SK-N-SH (cell line): ENCODE data around the gene POU2AF2. TPM values are rescaled to one million over a fixed set of nuclear protein-coding genes. Genes with fewer than 3 reads are reported as not detected.

Experiments used
- CTCF ChIA-PET: fragments of 300-600, 350-600 bp; formaldehyde crosslinking; extraction: SDS; loops from one replicate; lab custom pipeline; 2021; lab: Yijun Ruan, JAX
- POLR2A ChIA-PET: fragments of 350-600 bp; sonication (Branson Sonifier 250); formaldehyde crosslinking; extraction: SDS; loops from one replicate; lab custom pipeline; 2020; ENCODE audit warnings: antibody characterized with exemption, inconsistent platforms; lab: Yijun Ruan, JAX
- DNase-seq: peaks from one replicate; pipeline ENCODE4 v3.0.0; 2012
- H2AFZ ChIP-seq: fragments of 200-600 bp; sonication (generic); 2 replicates; pipeline ENCODE4 v1.8.1; 2016; ENCODE audit warnings: antibody characterized with exemption, mild to moderate bottlenecking, low read depth
- H3F3A ChIP-seq: fragments of 200-600 bp; sonication (generic); replicated peaks from 2 replicates; pipeline ENCODE3; 2016; ENCODE audit warnings: antibody characterized with exemption, mild to moderate bottlenecking; ENCODE audit not compliant: insufficient read depth
- H3K27ac ChIP-seq, 2 experiments: fragments of 200-500 bp in 1 of 2; fragments of 200-600 bp in 1 of 2; sonication (Bioruptor generic) in 1 of 2; sonication (generic), shearing (Covaris generic) in 1 of 2; 2 replicates each; pipeline versions ENCODE4 v1.5.1 to v1.6.1; 2014 to 2016; ENCODE audit warnings: low read depth in 2 of 2, inconsistent platforms in 1 of 2, low read length in 1 of 2, mild to moderate bottlenecking in 1 of 2, mixed read lengths in 1 of 2
- H3K27me3 ChIP-seq: fragments of 200-600 bp; sonication (generic), shearing (Covaris generic); 2 replicates; pipeline ENCODE4 v1.6.1; 2016; ENCODE audit warnings: mixed run types; ENCODE audit not compliant: insufficient read depth
- H3K36me3 ChIP-seq, 2 experiments: fragments of 200-500 bp in 1 of 2; fragments of 200-600 bp in 1 of 2; sonication (Bioruptor generic) in 1 of 2; sonication (generic) in 1 of 2; replicated peaks in 1 of 2; 2 replicates each; pipeline versions ENCODE3 to v1.5.1; 2014 to 2016; ENCODE audit warnings: low read length in 1 of 2, mild to moderate bottlenecking in 1 of 2; ENCODE audit not compliant: insufficient read depth in 2 of 2, control insufficient read depth in 1 of 2
- H3K4me1 ChIP-seq, 2 experiments: fragments of 200-500 bp in 1 of 2; fragments of 200-600 bp in 1 of 2; sonication (Bioruptor generic) in 1 of 2; sonication (generic), shearing (Covaris generic) in 1 of 2; 2 replicates each; pipeline versions ENCODE4 v1.5.1 to v1.6.1; 2014 to 2016; ENCODE audit warnings: low read depth in 1 of 2, low read length in 1 of 2, mixed run types in 1 of 2; ENCODE audit not compliant: insufficient read depth in 2 of 2, control insufficient read depth in 1 of 2
- H3K4me2 ChIP-seq: fragments of 200-600 bp; sonication (generic), shearing (Covaris generic); 2 replicates; pipeline ENCODE4 v1.6.1; 2017; ENCODE audit warnings: mixed run types
- H3K4me3 ChIP-seq, 2 experiments: fragments of 200-500 bp in 1 of 2; fragments of 200-600 bp in 1 of 2; sonication (Bioruptor generic) in 1 of 2; sonication (generic), shearing (Covaris generic) in 1 of 2; 2 replicates each; pipeline versions ENCODE4 v1.5.1 to v1.8.1; 2014 to 2016; ENCODE audit warnings: low read depth in 2 of 2, inconsistent platforms in 1 of 2, low read length in 1 of 2, mild to moderate bottlenecking in 1 of 2, mixed read lengths in 1 of 2, moderate library complexity in 1 of 2
- H3K79me2 ChIP-seq: fragments of 200-600 bp; sonication (generic); 2 replicates; pipeline ENCODE4 v1.8.1; 2017; ENCODE audit warnings: mild to moderate bottlenecking; ENCODE audit not compliant: insufficient read depth
- H3K9ac ChIP-seq: fragments of 200-600 bp; sonication (generic); 2 replicates; pipeline ENCODE4 v1.6.1; 2017; ENCODE audit warnings: mixed run types
- H3K9me2 ChIP-seq: fragments of 200-600 bp; sonication (generic); 2 replicates; pipeline ENCODE4 v1.6.1; 2017; ENCODE audit warnings: mixed run types
- H3K9me3 ChIP-seq: fragments of 200-600 bp; sonication (generic); 2 replicates; pipeline ENCODE4 v1.6.1; 2017; ENCODE audit warnings: mixed run types, mild to moderate bottlenecking, moderate library complexity
- H4K20me1 ChIP-seq: fragments of 200-600 bp; sonication (generic); 2 replicates; pipeline ENCODE4 v1.6.1; 2017; ENCODE audit warnings: mild to moderate bottlenecking, mixed run types; ENCODE audit not compliant: insufficient read depth
- CHD2 ChIP-seq: fragments of 150-350 bp; IDR thresholded peaks from 2 replicates; pipeline ENCODE4 v1.6.1; 2018; ENCODE audit warnings: low read length; ENCODE audit not compliant: partially characterized antibody
- FOSL2 ChIP-seq: IDR thresholded peaks from 2 replicates; pipeline ENCODE4 v1.4.0; 2012; ENCODE audit warnings: low read depth, mild to moderate bottlenecking, moderate library complexity, borderline replicate concordance
- FOXM1 ChIP-seq: IDR thresholded peaks from 2 replicates; pipeline ENCODE4 v1.4.0; 2012; ENCODE audit warnings: low read depth, mild to moderate bottlenecking
- GABPA ChIP-seq: IDR thresholded peaks from 2 replicates; pipeline ENCODE4 v1.4.0; 2012; ENCODE audit warnings: low read depth, mild to moderate bottlenecking
- GATA2 ChIP-seq: sonication (generic); formaldehyde crosslinking; IDR thresholded peaks from 2 replicates; pipeline ENCODE4 v1.5.0; 2020; ENCODE audit warnings: mild to moderate bottlenecking, missing genetic modification reagents
- IRF3 ChIP-seq: fragments of 150-350 bp; IDR thresholded peaks from 2 replicates; pipeline ENCODE4 v1.6.1; 2016; ENCODE audit warnings: mild to moderate bottlenecking, low read depth, low read length
- JUND ChIP-seq: IDR thresholded peaks from 2 replicates; pipeline ENCODE4 v1.4.0; 2012
- NFIC ChIP-seq: IDR thresholded peaks from 2 replicates; pipeline ENCODE4 v1.4.0; 2012; ENCODE audit warnings: borderline replicate concordance
- PBX3 ChIP-seq: IDR thresholded peaks from 2 replicates; pipeline ENCODE4; 2012
- POLR2AphosphoS5 ChIP-seq: IDR thresholded peaks from 2 replicates; pipeline ENCODE4 v1.6.1; 2012; ENCODE audit warnings: low read depth, low read length
- RCOR1 ChIP-seq: fragments of 150-350 bp; IDR thresholded peaks from 2 replicates; pipeline ENCODE4 v1.6.1; 2017; ENCODE audit warnings: antibody characterized with exemption, low read length
- SMC3 ChIP-seq: IDR thresholded peaks from 2 replicates; pipeline ENCODE4 v1.6.1; 2012; ENCODE audit warnings: low read depth, low read length, improper control_type of control experiment
- TEAD4 ChIP-seq: IDR thresholded peaks from 2 replicates; pipeline ENCODE4 v1.4.0; 2012; ENCODE audit warnings: mild to moderate bottlenecking, borderline replicate concordance; ENCODE audit not compliant: insufficient read depth
- USF1 ChIP-seq: IDR thresholded peaks from 2 replicates; pipeline ENCODE4 v1.4.0; 2012; ENCODE audit warnings: low read depth, borderline replicate concordance
- YY1 ChIP-seq: IDR thresholded peaks from 2 replicates; pipeline ENCODE4 v1.4.0; 2012; ENCODE audit warnings: low read depth, mild to moderate bottlenecking
- WGBS: methylation state at CpG from one replicate; pipeline ENCODE4 v1.1.6; 2017; ENCODE audit warnings: low lambda C conversion rate; 5-methylcytosine and 5-hydroxymethylcytosine counted together
- polyA plus RNA-seq, 3 experiments: library from polyadenylated mRNA; depleted of rRNA; stranded (reverse); fragments of >200 nt; gene quantifications; 2 replicates each; pipeline ENCODE4 v1.2.3, GENCODE V29; 2012

The POU2AF2 gene
- polyA plus RNA-seq, 1 of the 3 experiments (the other 2 are of a cell fraction): 0.15 TPM

- no peaks in the 10 kb centered on the region for H3K36me3 ChIP-seq
- H3F3A ChIP-seq: no peaks in the 10 kb centered on the region
- H2AFZ ChIP-seq: no peak overlapping the region
- ChIA-PET CTCF (interaction anchor here (1.1 to 7.3 kb wide), 2 partner anchors 513 to 762 kb away, joined by 3 to 74 read pairs; partner anchors contain the start of gene ARHGAP20), POLR2A (no interaction called here)
- H3K4me1 ChIP-seq: peaks cover 0 to 3% of the 10 kb centered on the region in 2 experiments; a peak in 1 of 4 replicates
- H3K27ac ChIP-seq: no peak overlapping the region
- 51% methylated on average over 3 of the region's 3 CpGs for WGBS
- no peak for TF ChIP-seq PBX3
- TF ChIP-seq RCOR1: no peak
- no peak for TF ChIP-seq SMC3
- H3K4me2 ChIP-seq: no peak overlapping the region
- H3K9me2 ChIP-seq: no peaks in the 10 kb centered on the region
- H3K79me2 ChIP-seq: no peaks in the 10 kb centered on the region
- H3K4me3 ChIP-seq: no peak overlapping the region
- H3K9ac ChIP-seq: no peak overlapping the region
- no peaks in the 10 kb centered on the region for H3K9me3 ChIP-seq
- H4K20me1 ChIP-seq: no peaks in the 10 kb centered on the region
- no peaks in the 10 kb centered on the region for H3K27me3 ChIP-seq
- no peak for DNase-seq
Observed at GRCh38 chr11:111225881-111226280, 19.6 kb upstream of the POU2AF2 start.

GRCh38 chr11:111229604-111230003 is 15.9 kb upstream of the POU2AF2 start:
- no peaks in the 10 kb centered on the region for H3F3A ChIP-seq
- TF ChIP-seq SMC3 (no peak), JUND (no peak), RCOR1 (no peak), CHD2 (no peak), USF1 (no peak), FOXM1 (no peak), YY1 (no peak), POLR2AphosphoS5 (no peak), NFIC (no peak), GATA2 (CRISPR knock-in tag) (no peak)
- H2AFZ ChIP-seq: no peak overlapping the region
- no peak for DNase-seq
- no peaks in the 10 kb centered on the region for H3K9me2 ChIP-seq
- no peak overlapping the region for H3K4me3 ChIP-seq
- no peak overlapping the region for H3K4me2 ChIP-seq
- WGBS: 72% methylated on average over 6 of the region's 6 CpGs
- H3K36me3 ChIP-seq: no peaks in the 10 kb centered on the region
- no peak overlapping the region for H3K27ac ChIP-seq
- no peaks in the 10 kb centered on the region for H3K79me2 ChIP-seq
- H3K4me1 ChIP-seq: peaks cover 0 to 3% of the 10 kb centered on the region in 2 experiments; a peak in 1 of 4 replicates
- H4K20me1 ChIP-seq: no peaks in the 10 kb centered on the region
- no peaks in the 10 kb centered on the region for H3K9me3 ChIP-seq
- H3K27me3 ChIP-seq: no peaks in the 10 kb centered on the region
- H3K9ac ChIP-seq: no peak overlapping the region
- ChIA-PET CTCF (interaction anchor here (0.7 to 7.3 kb wide), 17 partner anchors 8 to 817 kb away, joined by 3 to 74 read pairs (median 5); partner anchors contain the start of gene ARHGAP20), POLR2A (no interaction called here)

- TF ChIP-seq GABPA (no peak), JUND (no peak), IRF3 (no peak), FOSL2 (no peak), TEAD4 (no peak), YY1 (no peak), USF1 (no peak)
- TF ChIP-seq, all 33 proteins: peak for 0
- no peak overlapping the region for H3K9ac ChIP-seq
- H3K9me2 ChIP-seq: no peaks in the 10 kb centered on the region
- no peaks in the 10 kb centered on the region for H3K36me3 ChIP-seq
- H3K4me2 ChIP-seq: peak overlapping the region; percentile 69
- H3K27me3 ChIP-seq: no peaks in the 10 kb centered on the region
- POLR2A ChIA-PET: no interaction called here
- H4K20me1 ChIP-seq: no peaks in the 10 kb centered on the region
- CTCF ChIA-PET: interaction anchor here (0.6 to 7.3 kb wide), 38 partner anchors 9 to 853 kb away, joined by 3 to 74 read pairs (median 4); partner anchors contain the start of genes ARHGAP20 and POU2AF2
- no peaks in the 10 kb centered on the region for H3F3A ChIP-seq
- peaks cover 0 to 3% of the 10 kb centered on the region in 2 experiments; a peak in 1 of 4 replicates for H3K4me1 ChIP-seq
- no peaks in the 10 kb centered on the region for H3K79me2 ChIP-seq
- no peak for DNase-seq
- H3K27ac ChIP-seq: no peak overlapping the region
- H2AFZ ChIP-seq: peak overlapping the region; percentile 90; the same call in 1 of the 2 replicates
- H3K9me3 ChIP-seq: no peaks in the 10 kb centered on the region
- WGBS: 49% methylated on average over 6 of the region's 6 CpGs
- peak overlapping the region; percentile 33 to 56; a peak in 3 of 4 replicates for H3K4me3 ChIP-seq
Observed at GRCh38 chr11:111230122-111230465, 15.4 kb upstream of the POU2AF2 start.
